Sigmoid colon (tissue), 7 donors: ENCODE data around the gene BCO2. TPM values are rescaled to one million over a fixed set of nuclear protein-coding genes. Genes with fewer than 3 reads are reported as not detected.

Experiments used
- DNase-seq: peaks from one replicate; pipeline ENCODE4 v3.0.0-alpha.2; 2019
- H3K27ac ChIP-seq, 4 donors: fragments of 200-600 bp; sonication (generic); one replicate each; pipeline ENCODE4 v1.5.1; 2016 to 2019; ENCODE audit warnings: mild to moderate bottlenecking in 1 of 4
- H3K27me3 ChIP-seq, 3 donors: fragments of 200-600 bp; sonication (generic); one replicate each; pipeline ENCODE4 v1.5.1; 2019; ENCODE audit warnings: mild to moderate bottlenecking in 1 of 3
- H3K36me3 ChIP-seq, 4 donors: fragments of 200-600 bp; sonication (generic); one replicate each; pipeline ENCODE4 v1.5.1; 2016 to 2019
- H3K4me1 ChIP-seq, 4 donors: fragments of 200-600 bp; sonication (generic); one replicate each; pipeline ENCODE4 v1.5.1; 2017 to 2019
- H3K4me3 ChIP-seq, 4 donors: fragments of 200-600 bp; sonication (generic); one replicate each; pipeline ENCODE4 v1.5.1; 2017 to 2019; ENCODE audit warnings: mild to moderate bottlenecking in 2 of 4, moderate library complexity in 1 of 4
- H3K9me3 ChIP-seq, 4 donors: fragments of 200-600 bp in 3 of 4; sonication (generic) in 3 of 4; one replicate each; pipeline versions ENCODE4 v1.5.1 to v1.6.1; 2013 to 2019
- EP300 ChIP-seq, 4 donors: sonication (generic); formaldehyde crosslinking; IDR thresholded peaks; one replicate each; pipeline ENCODE4 v1.6.1; 2017; ENCODE audit warnings: antibody characterized with exemption in 4 of 4
- POLR2A ChIP-seq, 2 donors: fragments of 450-650 bp; IDR thresholded peaks; one replicate each; pipeline ENCODE4 v1.6.1; 2016; ENCODE audit warnings: antibody characterized with exemption in 2 of 2, mild to moderate bottlenecking in 2 of 2, moderate library complexity in 2 of 2
- POLR2AphosphoS5 ChIP-seq, 4 donors: sonication (generic); formaldehyde crosslinking; IDR thresholded peaks; one replicate each; pipeline ENCODE4 v1.6.1; 2017; ENCODE audit warnings: antibody characterized with exemption in 4 of 4
- WGBS, 2 donors: extraction: QIAGEN DNeasy Blood & Tissue Kit; methylation state at CpG; one replicate each; pipeline ENCODE4 v1.1.7; 2013; 5-methylcytosine and 5-hydroxymethylcytosine counted together
- intact Hi-C: fragments of 100-400 bp; cut with DNase I; formaldehyde crosslinking; loops from one replicate; pipeline ENCODE4 v1.15.1; 2023
- polyA plus RNA-seq, 3 donors: library from polyadenylated mRNA; stranded (reverse); fragments of 200-250 nt; gene quantifications; one replicate each; pipeline ENCODE4 v1.2.3, GENCODE V29; 2013
- total RNA-seq, 4 donors: library from RNA; depleted of rRNA; stranded (reverse); fragments of >200 nt; gene quantifications; one replicate each; pipeline ENCODE4 v1.1.0, GENCODE V29; 2016
- TF ChIP-seq, protein P1 (sequence below), 4 experiments: fragments of 450-650 bp in 3 of 4; fragments of 200-600 bp in 1 of 4; IDR thresholded peaks; one replicate each; pipeline ENCODE4 v1.5.1; 2016 to 2019; ENCODE audit warnings: antibody characterized with exemption in 4 of 4, mild to moderate bottlenecking in 3 of 4, moderate library complexity in 2 of 4
- donor health status: healthy with polysubstance abuse.
- donor health status: Bipolar disorder and iron deficiency.
- donor health status: healthy.

BCO2 gene
- total and polyA plus RNA-seq, 7 donors = 3.2 to 16.9 (median 7.1) TPM; not detected in 2

DNA sequence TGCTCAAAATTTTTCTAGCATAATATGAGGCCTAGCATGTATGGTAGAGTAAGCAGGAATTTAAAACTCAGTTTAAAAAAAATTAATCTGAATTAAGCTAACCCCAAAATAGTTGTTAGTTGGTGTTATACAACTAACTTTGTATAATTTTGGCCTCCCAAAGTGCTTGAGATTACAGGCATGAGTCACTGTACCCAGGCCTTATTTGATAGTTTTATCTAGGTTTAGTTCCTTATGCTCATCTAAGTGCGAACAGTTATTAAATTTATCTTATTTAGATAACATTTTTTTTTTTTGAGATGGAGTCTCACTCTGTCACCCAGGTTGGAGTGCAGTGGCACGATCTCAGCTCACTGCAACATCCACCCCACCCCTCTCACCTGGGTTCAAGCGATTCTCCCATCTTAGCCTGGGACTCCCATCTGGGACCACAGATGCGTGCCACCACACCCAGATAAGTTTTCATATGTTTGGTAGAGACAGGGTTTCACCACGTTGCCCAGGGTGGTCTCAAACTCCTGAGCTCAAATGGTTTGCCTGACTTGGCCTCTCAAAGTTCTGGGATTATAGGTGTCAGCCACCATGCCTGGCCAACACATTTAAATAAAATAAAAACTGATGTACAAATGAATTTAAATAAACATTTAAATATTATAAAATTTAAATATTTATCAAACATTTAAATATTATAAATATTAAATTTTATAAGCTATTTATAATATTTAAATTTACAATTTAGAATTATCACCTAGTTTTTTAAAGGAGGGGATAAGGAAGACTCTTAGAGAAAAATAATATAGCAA, 19.0 kb upstream of the BCO2 start:
- Histone ChIP-seq H3K4me3 (no peak overlapping the region), H3K27me3 (no peaks in the 10 kb centered on the region), H3K27ac (no peak overlapping the region), H3K4me1 (peaks cover 0 to 17% (median 7%) of the 10 kb centered on the region in 4 donors), H3K36me3 (no peaks in the 10 kb centered on the region), H3K9me3 (no peaks in the 10 kb centered on the region)
- TF ChIP-seq EP300 (IDR thresholded peaks at IDR 0.05) = no peak
- no peak for TF ChIP-seq POLR2AphosphoS5 (IDR thresholded peaks at IDR 0.05)
- TF ChIP-seq POLR2A (IDR thresholded peaks at IDR 0.05) = no peak
- TF ChIP-seq, protein P1, sequence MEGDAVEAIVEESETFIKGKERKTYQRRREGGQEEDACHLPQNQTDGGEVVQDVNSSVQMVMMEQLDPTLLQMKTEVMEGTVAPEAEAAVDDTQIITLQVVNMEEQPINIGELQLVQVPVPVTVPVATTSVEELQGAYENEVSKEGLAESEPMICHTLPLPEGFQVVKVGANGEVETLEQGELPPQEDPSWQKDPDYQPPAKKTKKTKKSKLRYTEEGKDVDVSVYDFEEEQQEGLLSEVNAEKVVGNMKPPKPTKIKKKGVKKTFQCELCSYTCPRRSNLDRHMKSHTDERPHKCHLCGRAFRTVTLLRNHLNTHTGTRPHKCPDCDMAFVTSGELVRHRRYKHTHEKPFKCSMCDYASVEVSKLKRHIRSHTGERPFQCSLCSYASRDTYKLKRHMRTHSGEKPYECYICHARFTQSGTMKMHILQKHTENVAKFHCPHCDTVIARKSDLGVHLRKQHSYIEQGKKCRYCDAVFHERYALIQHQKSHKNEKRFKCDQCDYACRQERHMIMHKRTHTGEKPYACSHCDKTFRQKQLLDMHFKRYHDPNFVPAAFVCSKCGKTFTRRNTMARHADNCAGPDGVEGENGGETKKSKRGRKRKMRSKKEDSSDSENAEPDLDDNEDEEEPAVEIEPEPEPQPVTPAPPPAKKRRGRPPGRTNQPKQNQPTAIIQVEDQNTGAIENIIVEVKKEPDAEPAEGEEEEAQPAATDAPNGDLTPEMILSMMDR (IDR thresholded peaks at IDR 0.05) = no peak
- intact Hi-C loops = no loop called here
- DNase-seq = no peak
- 79 to 89% methylated on average over 5 of the region's 5 CpGs for WGBS, 2 donors

DNA sequence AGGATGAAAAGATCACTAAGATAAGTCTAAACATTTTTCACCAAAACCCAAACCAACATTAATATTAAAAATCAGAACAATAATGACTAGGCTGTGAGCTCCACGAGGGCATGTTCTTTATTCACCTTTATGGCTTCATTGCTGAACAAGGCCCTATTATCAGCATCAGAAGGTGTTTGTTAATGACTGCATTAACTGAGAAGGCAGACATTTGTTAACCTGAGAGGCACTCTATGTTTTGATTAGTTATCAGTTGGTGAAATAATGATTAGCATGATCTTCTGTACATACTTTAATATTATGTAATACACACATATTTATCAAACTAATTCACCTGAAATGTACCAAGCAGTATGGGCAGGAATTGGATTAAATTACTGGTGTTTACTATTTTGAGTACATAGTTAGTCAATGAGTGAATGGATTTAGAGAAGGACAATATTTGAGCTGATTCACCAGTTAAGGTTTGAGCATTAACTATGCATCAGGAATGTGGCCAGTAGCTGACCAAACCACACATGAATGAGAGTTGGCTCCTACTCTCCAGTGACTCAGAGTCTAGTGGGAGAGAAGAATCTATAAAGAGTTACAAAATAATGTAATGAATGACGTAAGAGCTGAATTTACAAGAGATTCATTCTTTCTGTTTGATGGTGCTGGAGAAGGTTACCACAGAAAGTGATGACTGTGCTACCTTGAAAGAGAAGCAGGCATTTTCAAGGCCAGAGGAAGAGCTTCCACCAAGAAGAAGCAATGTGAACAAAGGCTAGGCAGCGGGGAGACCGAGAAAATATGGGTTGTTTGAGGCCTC, 18.2 kb upstream of the BCO2 start:
- intact Hi-C loops = no loop called here
- WGBS, 2 donors = 78 to 83% methylated on average over 4 of the region's 4 CpGs
- peak in 1 of 4 donors; percentile 47 for TF ChIP-seq POLR2AphosphoS5 (IDR thresholded peaks at IDR 0.05)
- TF ChIP-seq, protein P1 (IDR thresholded peaks at IDR 0.05) = no peak
- H3K27ac ChIP-seq = peak overlapping the region in 1 of 4 donors; percentile 31
- peaks cover 0 to 19% (median 7%) of the 10 kb centered on the region in 4 donors for H3K4me1 ChIP-seq
- H3K27me3 ChIP-seq = no peaks in the 10 kb centered on the region
- no peaks in the 10 kb centered on the region for H3K9me3 ChIP-seq
- H3K4me3 ChIP-seq = no peak overlapping the region
- no peak for DNase-seq
- no peaks in the 10 kb centered on the region for H3K36me3 ChIP-seq

DNA sequence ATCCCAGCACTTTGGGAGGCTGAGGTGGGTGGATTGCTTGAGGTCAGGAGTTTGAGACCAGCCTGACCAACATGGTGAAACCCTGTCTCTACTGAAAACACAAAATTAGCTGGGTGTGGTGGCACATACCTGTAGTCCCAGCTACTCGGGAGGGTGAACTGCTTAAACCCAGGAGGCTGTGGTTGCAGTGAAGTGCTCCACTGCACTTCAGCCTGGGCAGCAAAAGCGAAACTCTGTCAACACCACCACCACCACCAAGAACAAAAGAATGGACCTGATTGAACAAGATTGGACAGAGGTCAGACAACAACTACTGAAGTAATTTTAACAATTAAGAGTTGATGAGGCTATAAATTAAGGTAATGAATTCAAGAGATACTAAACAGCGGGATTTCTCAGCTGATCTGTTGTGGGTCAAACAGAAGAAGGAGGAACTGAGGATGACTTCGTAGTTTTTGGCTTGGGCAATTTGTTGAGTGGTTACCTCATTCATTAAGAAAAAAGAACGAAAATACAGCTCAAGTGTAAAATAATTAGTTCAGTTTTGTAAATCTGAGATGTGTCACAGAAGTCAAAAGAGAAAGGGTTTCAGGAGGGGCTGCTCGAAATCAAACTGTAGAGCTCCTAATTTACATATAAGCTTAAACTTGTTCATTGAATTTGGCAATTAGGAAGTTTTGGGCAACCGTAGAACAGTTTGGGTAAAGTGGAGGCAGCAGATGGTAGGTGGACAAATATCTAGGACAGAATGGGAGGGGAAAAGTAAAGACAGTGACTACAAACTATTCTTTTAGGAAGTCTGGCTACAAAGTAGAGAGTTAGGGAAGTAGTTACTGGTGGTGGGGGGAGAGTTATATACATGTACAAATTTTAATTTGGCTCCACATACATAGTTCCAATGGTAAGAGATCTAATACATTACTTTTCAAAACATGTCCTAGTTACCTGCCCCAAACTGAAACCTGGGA, 15.9 kb upstream of the BCO2 start:
- no peak for TF ChIP-seq EP300 (IDR thresholded peaks at IDR 0.05)
- no peak for TF ChIP-seq POLR2A (IDR thresholded peaks at IDR 0.05)
- TF ChIP-seq, protein P1 (IDR thresholded peaks at IDR 0.05) = no peak

DNA sequence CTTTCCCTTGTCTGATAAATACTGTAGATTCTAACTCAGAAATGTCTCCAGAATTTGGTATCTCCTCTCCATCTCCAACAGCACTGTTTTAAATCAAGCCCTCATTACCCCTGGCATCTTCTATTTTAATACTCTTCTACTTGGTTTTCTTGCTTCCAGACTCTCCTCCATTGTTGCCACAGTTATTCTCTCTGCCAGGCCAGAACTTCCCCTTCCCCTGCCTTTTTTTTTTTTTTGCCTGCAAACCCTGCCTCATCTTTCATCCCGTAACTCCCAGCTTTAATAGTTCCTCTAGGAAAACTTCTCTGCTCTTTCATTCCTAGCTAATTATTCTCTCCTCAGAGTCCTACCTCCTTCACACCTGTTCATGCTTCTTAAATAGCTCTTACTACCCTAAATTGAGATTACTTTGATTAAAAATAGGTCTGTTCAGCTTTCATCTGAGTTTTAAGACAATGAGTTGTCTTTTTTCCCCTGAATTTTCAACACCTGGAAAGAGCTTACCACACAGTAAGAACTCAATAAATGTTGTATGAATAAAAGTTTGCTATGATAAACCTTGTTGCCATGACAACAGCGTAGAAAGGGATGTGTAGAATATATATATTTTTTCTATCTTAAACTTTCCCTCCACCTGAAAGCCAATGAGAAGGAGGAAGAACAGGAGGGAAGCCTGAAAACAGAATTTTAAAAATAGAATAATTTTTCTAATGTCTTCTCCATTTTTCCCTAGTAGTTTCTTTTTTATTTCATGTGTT, 15.0 kb upstream of the BCO2 start:
- Histone ChIP-seq H3K27me3 (no peaks in the 10 kb centered on the region), H3K4me1 (peaks cover 0 to 19% (median 7%) of the 10 kb centered on the region in 4 donors), H3K4me3 (no peak overlapping the region), H3K36me3 (no peaks in the 10 kb centered on the region), H3K9me3 (no peaks in the 10 kb centered on the region), H3K27ac (no peak overlapping the region)
- 42 to 81% methylated on average over 2 of the region's 2 CpGs for WGBS, 2 donors
- intact Hi-C loops = no loop called here
- no peak for DNase-seq
- TF ChIP-seq POLR2A (IDR thresholded peaks at IDR 0.05) = no peak
- no peak for TF ChIP-seq EP300 (IDR thresholded peaks at IDR 0.05)
- no peak for TF ChIP-seq POLR2AphosphoS5 (IDR thresholded peaks at IDR 0.05)
- TF ChIP-seq, protein P1 (IDR thresholded peaks at IDR 0.05) = no peak

More for the DNA sequence above, 15.9 kb upstream of the BCO2 start:
- DNase-seq = no peak
- H3K4me1 ChIP-seq = peaks cover 0 to 19% (median 7%) of the 10 kb centered on the region in 4 donors
- intact Hi-C loops = no loop called here
- no peaks in the 10 kb centered on the region for H3K9me3 ChIP-seq
- no peak overlapping the region for H3K27ac ChIP-seq
- H3K36me3 ChIP-seq = no peaks in the 10 kb centered on the region
- H3K27me3 ChIP-seq = no peaks in the 10 kb centered on the region
- WGBS, 2 donors = 82 to 83% methylated on average over 7 of the region's 7 CpGs
- H3K4me3 ChIP-seq = no peak overlapping the region
